ENCODE measurements around the gene SLC32A1. TPM values are rescaled to one million over a fixed set of nuclear protein-coding genes. Genes with fewer than 3 reads are reported as not detected.

SLC32A1 gene
- total RNA-seq, 2 donors from 2014 or later = not detected

GRCh38 chr20:38685853-38686473 lies 38.3 kb upstream of the SLC32A1 start:
- no peak overlapping the region for H3K4me3 ChIP-seq
- no peaks in the 10 kb centered on the region for H3K36me3 ChIP-seq
- H3K9me3 ChIP-seq = no peaks in the 10 kb centered on the region
- no peaks in the 10 kb centered on the region for H3K4me1 ChIP-seq
- no peak for DNase-seq (ENCODE audit: low spot score)
- H3K27me3 ChIP-seq = no peaks in the 10 kb centered on the region
- H3K27ac ChIP-seq = no peak overlapping the region
- TF ChIP-seq CTCF (IDR thresholded peaks at IDR 0.05) = no peak

GRCh38 chr20:38692436-38693411 lies 31.6 kb upstream of the SLC32A1 start:
- Histone ChIP-seq H3K27me3 (no peaks in the 10 kb centered on the region), H3K36me3 (no peaks in the 10 kb centered on the region), H3K4me1 (no peaks in the 10 kb centered on the region), H3K27ac (no peak overlapping the region), H3K9me3 (no peaks in the 10 kb centered on the region), H3K4me3 (no peak overlapping the region)
- no peak for TF ChIP-seq CTCF (IDR thresholded peaks at IDR 0.05)
- DNase-seq (ENCODE audit: low spot score) = no peak

GRCh38 chr20:38697306-38697705 lies 27.0 kb upstream of the SLC32A1 start:
- Histone ChIP-seq H3K9me3 (no peaks in the 10 kb centered on the region), H3K36me3 (no peaks in the 10 kb centered on the region), H3K4me3 (no peak overlapping the region), H3K27me3 (no peaks in the 10 kb centered on the region), H3K4me1 (no peaks in the 10 kb centered on the region), H3K27ac (no peak overlapping the region)
- no peak for DNase-seq (ENCODE audit: low spot score)
- no peak for TF ChIP-seq CTCF (IDR thresholded peaks at IDR 0.05)

- Histone ChIP-seq H3K4me3 (no peak overlapping the region), H3K27me3 (no peaks in the 10 kb centered on the region), H3K9me3 (no peaks in the 10 kb centered on the region), H3K36me3 (no peaks in the 10 kb centered on the region), H3K4me1 (no peaks in the 10 kb centered on the region), H3K27ac (no peak overlapping the region)
- DNase-seq (ENCODE audit: low spot score) = no peak
- no peak for TF ChIP-seq CTCF (IDR thresholded peaks at IDR 0.05)
Measured at GRCh38 chr20:38698541-38698940, 25.7 kb upstream of the SLC32A1 start.

- no peak for TF ChIP-seq CTCF (IDR thresholded peaks at IDR 0.05)
- Histone ChIP-seq H3K27ac (no peak overlapping the region), H3K27me3 (no peaks in the 10 kb centered on the region), H3K36me3 (no peaks in the 10 kb centered on the region), H3K9me3 (no peaks in the 10 kb centered on the region), H3K4me3 (no peak overlapping the region), H3K4me1 (no peaks in the 10 kb centered on the region)
- DNase-seq (ENCODE audit: low spot score) = no peak
Measured at GRCh38 chr20:38700141-38700540, 24.1 kb upstream of the SLC32A1 start.

Data from right atrium auricular region (tissue), 2 donors.